GM18517 (cell line): ENCODE data around the gene MAGED4.
"Not testable (repeated sequence)": the region's sequence is repeated elsewhere in the genome, so short reads cannot be mapped to it uniquely, and the experiment has no call there.

Source experiments
- ATAC-seq: cut with Tn5 transposase; IDR thresholded peaks from one replicate; pipeline ENCODE4 v1.9.1; 2021; ENCODE audit warnings: mild to moderate bottlenecking, moderate library complexity; ENCODE audit not compliant: unreplicated experiment

The MAGED4 gene

DNA sequence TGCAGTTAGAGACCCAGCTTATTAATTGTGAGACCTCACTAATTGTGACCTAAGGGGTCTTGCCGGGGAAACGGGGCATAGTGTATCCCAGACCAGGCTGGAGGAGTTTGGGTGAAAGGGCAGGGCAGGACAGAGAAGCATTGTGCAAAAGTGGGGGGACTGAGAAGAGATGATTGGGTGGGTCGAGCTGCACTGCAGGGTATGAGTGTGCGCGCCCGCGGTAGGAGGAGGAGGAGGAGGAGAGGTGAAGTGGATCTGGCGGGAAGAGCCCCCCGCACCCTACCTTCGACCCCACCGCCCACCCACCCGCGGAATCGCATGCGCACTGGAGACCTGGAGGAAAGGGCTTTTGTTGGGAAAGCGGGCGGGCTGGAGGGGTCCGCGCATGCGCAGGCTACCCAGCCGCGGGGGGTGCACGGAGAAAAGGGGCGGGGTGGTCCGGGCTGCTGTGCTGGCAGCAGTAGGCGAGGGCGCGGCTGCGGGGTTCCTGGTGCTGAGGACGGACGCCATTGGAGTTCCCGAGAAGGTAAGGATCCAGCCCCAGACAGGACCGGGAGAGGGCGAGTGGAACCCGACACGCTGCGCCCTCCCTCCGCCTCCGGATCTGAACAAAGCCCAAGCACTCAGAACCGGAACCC, at the start of gene MAGED4:
Gene MAGED4 (plus strand): TSS at position 449 of the 638 bp plus-strand sequence. CDS start 1,035 bp downstream, outside the sequence.
- not testable (repeated sequence) for ATAC-seq

DNA sequence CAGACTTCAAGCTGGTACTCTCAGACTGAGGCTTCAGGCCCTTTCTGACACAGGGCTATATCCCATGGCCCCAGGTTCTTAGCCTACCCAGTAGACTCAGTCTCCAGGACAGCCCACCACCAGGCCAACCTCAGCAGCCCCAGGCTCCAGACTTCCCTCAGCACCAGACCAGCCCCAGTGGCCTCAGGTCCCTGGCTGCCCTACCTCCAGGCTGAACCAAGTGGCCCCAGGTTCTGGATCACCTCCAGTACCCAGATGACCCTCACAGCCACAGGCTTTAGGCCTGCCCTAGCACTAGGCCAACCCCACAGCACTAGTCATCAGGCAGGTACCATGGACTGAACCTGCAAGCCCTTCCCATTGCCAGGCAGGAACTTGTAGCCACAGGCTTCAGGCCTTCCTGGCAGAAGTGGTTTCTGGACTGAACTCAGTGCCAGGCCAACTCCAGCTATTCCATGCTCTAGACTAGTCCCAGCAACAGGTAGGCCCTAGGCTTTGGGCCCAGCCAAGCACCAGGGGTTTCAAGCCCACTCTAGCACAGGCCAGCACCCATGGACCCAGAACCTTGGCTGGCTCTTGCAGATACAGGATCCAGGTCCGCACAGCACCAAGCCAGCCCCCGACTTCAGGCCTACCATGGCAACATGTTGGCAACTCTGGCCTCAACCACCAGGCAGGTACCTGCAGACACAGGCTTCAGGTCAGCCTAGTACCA, 45.7 kb upstream of the MAGED4 start:
- no peak for ATAC-seq

DNA sequence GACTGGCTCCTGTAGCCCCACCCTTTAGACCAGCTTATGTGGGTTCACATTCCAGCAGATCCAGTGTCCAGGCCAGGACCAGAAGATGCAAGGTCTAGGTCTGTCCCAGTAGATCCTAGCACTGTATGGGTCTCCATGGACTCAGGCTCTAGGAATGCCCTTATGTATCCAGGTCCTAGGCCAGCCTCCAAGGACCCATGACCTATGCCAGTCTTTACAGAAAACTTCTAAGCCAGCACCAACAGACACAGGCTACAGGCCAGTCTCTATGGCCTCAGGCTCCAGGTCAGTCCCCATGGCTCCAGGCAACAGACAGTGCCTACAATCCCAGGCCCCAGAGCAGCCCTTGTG, 45.2 kb upstream of the MAGED4 start:
- ATAC-seq, result no peak

- ATAC-seq, result no peak
Observed at GRCh38 chrX:52140020-52140419, 44.7 kb upstream of the MAGED4 start.

- ATAC-seq, result not testable (repeated sequence)
Observed at GRCh38 chrX:52150667-52151066, 34.0 kb upstream of the MAGED4 start.

- not testable (repeated sequence) for ATAC-seq
Observed at GRCh38 chrX:52160140-52160539, 24.5 kb upstream of the MAGED4 start.

DNA sequence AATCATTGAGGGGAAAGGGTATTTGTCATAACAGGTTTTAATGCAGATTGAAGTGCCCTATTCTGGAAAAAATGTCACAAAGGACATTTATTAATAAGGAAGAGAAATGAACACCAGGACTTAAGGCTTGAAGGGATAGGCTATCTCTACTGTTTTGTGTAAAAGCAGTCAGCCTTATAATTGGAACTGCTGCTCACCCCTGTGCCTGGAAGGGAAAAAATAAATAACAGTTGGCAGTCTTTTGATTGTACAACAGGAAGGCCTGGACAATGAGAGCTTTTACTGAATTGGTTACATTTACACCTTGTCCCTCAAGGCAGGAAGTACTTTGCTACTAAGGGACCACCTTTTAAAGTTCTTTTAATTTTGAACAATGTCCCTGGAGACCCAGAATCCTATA, 17.8 kb upstream of the MAGED4 start:
- no peak for ATAC-seq

GRCh38 chrX:52171055-52171454, 13.6 kb upstream of the MAGED4 start:
- not testable (repeated sequence) for ATAC-seq

- not testable (repeated sequence) for ATAC-seq
Observed at GRCh38 chrX:52185078-52185453, 378 bp downstream of the MAGED4 start.

DNA sequence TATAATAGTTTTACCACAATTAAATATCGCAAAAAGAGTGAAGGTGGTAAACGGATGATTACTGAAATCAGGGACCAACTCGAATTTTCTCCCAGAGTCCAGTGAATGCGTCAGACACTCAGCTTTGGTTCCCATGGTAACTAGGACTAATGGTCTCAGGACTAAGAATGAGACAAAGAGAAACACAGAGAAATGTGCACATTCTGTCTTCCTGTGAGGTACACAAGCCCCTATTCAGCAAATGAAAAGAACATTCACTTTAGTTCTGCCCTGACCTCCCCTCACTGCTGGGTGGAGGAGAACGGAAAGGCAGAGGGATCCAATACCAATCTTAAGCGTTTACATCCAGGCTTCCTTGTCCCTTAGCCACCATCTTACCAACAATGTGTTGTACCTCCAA, 26.7 kb downstream of the MAGED4 start:
- ATAC-seq, result not testable (repeated sequence)

DNA sequence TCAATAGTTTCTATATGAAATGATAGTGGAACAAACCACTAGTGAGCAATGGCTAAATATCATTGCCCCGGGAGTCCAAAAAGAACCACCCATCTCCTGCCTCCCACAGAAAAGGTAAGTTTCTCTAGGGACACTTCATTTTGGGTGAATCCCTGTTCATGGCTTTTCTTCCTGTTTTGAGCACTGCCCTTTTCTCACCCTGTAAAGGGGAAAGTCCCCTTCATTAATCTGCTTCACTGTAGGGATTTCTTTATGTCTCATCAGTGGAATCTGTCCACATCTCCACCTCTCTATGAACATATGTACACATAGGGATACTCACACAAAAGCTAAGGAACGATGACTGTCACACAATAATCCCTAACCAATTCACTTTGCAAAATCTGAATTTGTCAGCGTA, 28.6 kb downstream of the MAGED4 start:
- ATAC-seq, result no peak

GRCh38 chrX:52216541-52216940, 31.9 kb downstream of the MAGED4 start:
- ATAC-seq, result no peak

GRCh38 chrX:52217494-52218160, 32.9 kb downstream of the MAGED4 start:
- no peak for ATAC-seq

DNA sequence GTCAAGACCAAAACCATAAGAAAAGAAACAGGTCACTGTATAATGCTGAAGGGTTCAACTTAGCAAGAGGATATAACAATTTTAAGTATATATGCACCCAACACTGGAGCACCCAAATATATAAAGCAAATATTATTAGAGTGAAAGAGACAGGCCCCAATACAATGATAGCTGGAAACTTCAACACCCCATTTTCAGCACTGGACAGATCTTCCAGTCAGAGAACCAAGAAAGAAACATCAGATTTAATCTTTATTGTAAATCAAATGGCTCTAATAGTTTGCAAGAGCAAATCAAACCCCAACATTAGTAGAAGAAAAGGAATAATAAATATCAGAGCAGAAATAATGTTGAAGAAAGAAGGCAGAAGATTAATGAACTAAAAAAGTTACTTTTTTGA, 36.2 kb downstream of the MAGED4 start:
- no peak for ATAC-seq
